Activated CD8-positive, alpha-beta memory T cell treated with anti-CD3 and anti-CD28 coated beads for 4 hours (primary cell): Measurements from ENCODE around the gene TMED4.

Experiments
- DNase-seq, 2 donors: peaks; one replicate each; pipeline ENCODE4 v3.0.0-alpha.2; 2020; ENCODE audit warnings: low read depth in 2 of 2

TMED4 gene

GRCh38 chr7:44540592-44541027, 41.4 kb downstream of the TMED4 start:
- DNase-seq: no peak

DNA sequence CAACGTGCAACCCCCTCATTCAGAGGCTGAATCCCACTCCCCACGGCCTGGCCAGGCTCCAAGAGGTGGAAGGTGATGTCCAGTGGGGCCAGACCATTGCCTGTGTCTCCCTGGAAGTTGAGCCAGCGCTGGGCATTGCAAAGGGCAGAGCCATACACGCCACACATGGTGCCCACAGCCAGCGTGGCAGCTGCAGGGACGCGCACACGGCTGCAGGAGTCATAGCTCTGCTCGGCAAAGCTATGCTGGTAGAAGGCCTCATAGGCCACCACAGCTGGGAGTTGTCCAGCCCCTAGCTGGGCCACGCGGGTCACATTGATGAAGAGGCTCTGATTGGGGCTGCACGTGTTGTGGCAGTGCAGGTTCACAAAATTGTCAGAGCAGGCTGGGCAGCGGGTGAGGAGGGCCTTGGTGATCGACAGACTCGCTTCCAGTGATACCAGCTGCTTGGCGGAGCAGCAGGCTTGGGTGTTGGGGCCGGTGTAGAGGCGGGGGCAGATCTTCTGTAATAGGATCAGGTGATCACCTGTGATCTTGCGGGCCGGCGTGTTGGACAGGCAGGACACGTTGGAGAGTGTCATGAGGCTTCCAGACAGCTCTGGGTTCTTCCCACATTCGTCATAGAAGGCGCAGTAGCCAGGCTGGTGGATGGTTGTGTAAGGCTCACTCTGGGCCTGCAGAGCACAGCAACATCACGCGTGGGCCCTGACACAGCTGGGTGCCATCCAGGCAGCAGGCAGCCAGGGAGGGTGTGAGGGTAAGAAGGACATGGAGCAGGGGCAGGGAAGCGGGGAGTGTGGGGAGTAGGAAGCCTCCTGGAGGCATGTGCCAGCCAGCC, 42.1 kb downstream of the TMED4 start:
- DNase-seq: no peak

DNA sequence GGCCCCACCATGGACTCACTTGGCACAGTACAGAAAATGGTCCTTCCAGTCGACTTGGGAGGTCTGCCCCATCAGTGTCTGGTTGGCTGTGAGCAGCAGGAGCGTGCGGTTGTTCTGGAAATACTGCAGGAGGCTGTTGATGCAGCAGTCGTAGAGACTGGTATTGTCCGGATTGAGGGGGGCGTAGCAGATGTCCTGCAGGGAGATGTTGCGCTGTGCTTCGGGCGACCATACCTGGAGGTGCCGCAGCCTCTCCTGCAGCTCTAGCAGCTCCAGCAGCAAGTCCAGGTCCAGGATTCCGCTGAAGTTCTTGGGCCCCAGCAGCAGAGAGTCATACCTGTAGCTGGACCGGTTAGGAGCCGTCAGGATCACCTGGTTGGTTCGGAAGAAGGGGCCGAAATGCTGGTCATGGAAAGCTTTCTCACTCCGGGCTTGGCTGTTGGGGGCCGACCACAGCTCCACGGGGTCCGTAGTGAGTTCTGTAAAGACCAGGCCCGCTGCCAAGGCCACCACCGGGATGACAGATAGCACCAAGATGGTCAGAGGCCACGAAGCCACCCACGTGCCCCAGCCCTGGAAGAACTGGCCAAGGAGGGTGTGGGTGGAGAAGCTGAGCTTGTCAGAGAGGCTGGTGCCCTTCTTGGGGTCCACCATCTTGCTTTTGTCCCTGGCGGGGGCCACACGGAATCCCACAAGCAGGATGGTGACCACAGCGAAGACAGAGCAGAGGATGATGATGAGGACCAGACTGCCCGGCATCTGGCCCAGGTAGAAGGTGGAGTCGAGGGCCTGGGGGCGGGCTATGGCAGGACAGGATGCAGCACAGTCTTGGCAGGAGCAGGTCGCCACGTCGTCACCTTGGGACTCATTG, 43.0 kb downstream of the TMED4 start:
- no peak for DNase-seq

- no peak for DNase-seq
Measured at GRCh38 chr7:44538093-44538797, 43.8 kb downstream of the TMED4 start.

- DNase-seq: no peak
Measured at GRCh38 chr7:44537442-44537841, 44.6 kb downstream of the TMED4 start.

DNA sequence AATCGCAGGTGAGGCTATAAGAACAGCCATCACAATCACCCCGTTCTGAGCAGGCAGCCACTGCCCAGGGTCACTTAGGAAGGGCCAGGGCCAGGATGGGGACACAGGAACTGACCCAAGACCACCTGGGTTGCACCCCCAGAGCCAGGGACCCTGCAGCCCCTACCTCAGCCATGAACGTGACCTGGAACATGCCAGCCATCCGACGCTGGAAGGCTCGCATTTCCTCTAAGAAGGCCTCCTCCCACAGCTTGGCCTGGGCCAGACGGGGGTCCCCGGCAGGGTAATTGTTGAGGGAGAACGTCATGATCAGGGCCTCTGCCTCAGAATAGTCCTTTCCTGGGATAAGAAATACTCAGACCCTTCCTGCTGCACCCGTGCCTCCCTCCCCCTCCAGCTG, 45.9 kb downstream of the TMED4 start:
- DNase-seq: no peak

- no peak for DNase-seq
Measured at GRCh38 chr7:44535348-44536064, 46.5 kb downstream of the TMED4 start.

DNA sequence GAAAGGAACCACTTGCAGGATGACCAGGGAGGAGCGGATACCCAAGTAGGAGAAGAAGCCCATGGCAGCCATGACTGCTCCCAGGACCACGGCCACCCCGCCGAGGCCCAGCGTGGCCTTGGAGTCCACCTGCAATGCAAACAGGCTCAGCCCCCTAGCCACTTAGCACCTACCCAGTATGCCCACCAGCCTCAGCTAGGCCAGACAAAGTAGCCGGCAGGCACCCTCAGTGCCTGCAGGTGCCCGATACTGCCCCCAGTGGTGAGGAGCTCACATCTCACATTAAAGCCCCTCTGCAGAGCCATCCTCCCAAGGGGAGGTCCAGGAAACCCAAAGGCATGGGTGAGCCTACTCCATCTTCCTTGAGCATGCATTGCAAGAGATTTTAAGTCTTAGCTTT, 47.5 kb downstream of the TMED4 start:
- DNase-seq: peak in 1 of 2 donors; percentile 8

DNA sequence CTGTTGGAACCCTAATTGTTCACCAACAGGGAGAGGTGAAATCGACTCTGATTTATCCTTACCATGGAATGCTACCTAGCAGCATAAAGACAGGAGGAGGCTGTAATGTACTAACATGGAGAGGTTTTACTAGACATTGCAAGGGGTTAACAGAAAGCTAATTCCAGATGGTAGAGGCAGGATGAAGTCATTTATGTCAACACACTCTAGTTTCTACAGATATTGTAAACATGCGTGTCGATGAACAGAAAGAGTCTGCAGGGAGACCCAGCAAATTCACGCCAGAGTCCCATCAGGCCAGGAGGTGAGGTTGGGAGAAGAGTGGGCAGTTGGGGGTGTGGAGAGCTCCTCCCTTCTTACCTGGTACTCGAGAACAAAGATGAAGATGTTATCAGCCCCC, 47.9 kb downstream of the TMED4 start:
- no peak for DNase-seq

GRCh38 chr7:44533301-44534055, 48.6 kb downstream of the TMED4 start:
- no peak for DNase-seq

- no peak for DNase-seq
Measured at GRCh38 chr7:44531421-44532380, 50.3 kb downstream of the TMED4 start.

DNA sequence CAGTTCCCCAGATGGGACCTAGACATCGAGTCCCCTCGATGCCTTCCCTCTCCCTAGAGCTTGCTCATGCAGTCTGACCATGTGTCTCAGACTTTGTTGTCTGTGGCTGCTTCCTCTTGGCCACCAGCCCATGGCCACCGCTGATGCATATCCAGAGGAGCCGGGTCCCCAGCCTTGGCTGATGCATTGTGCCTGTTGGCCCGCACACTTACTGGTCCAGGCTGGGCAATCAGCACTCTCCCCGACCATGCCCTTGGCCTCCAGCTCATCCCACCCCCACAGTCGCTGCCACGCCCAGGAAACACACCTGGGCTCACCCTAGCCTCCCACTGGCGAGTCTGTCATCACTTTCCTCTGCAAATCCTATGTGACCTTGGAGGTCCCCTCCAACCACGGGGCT, 51.0 kb downstream of the TMED4 start:
- DNase-seq: no peak
